GM12892 (cell line): Measurements from ENCODE around the gene RETREG1.

Experiments used
- DNase-seq: peaks from one replicate; pipeline ENCODE4 v3.0.0; 2011; ENCODE audit not compliant: insufficient read length
- FAIRE-seq: peaks from 2 replicates; lab custom pipeline; 2011; peaks lifted over from hg19 to GRCh38; lab: Jason Lieb, UNC
- POLR2A ChIP-seq: IDR thresholded peaks from 2 replicates; pipeline ENCODE4 v1.6.1; 2011; ENCODE audit warnings: low read depth, low read length, control low read depth
- POLR2AphosphoS5 ChIP-seq: IDR thresholded peaks from 2 replicates; pipeline ENCODE4 v1.6.1; 2011; ENCODE audit warnings: low read depth, low read length, control low read depth
- TAF1 ChIP-seq: IDR thresholded peaks from 2 replicates; pipeline ENCODE4 v1.6.1; 2011; ENCODE audit warnings: low read depth, mild to moderate bottlenecking, control low read depth, low read length, borderline replicate concordance

The RETREG1 gene

DNA sequence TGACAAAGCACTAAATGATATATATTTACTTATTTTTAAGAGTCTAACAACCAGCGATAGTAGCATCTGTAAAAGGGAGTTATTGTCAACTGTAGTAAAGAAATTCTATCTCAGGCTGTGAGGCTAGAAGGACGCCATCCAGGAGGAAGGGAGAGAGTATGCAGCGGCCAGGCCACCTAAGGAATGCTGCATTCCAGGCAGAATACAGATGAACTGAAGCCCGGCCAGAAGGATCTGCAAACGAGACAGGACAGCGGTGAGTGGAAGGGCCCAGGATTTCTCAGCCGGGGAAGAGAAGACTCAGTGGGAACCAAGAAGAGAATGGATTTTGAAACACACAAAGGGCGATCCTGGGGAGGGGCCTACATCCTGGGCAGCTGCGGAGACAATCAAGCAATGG, 7.4 kb downstream of the RETREG1 start:
- DNase-seq (no peak), FAIRE-seq (no peak)
- TF ChIP-seq POLR2A = no peak
- TF ChIP-seq TAF1 = no peak
- no peak for TF ChIP-seq POLR2AphosphoS5

DNA sequence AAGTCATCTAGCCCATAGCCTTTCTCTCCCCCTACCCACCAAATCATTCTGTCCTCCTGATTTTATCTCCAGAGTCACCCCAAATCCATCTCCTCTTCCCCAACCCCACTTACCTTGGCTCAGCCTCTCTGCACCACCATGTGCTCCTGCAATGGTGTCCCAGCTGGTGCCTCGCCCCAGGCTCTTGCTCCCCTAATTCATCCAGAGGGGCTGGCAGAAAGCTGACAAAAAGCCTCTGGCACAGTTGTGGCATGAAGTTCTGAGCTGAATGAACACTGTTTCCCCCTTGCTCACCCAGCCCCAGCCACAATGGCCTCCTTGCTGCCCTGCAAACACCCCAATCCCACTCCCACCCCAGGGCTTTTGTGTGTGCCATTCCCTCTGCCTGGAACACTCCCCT, 10.2 kb downstream of the RETREG1 start:
- TF ChIP-seq POLR2AphosphoS5 = no peak
- TF ChIP-seq POLR2A = no peak
- no peak for TF ChIP-seq TAF1
- no peak for FAIRE-seq
- DNase-seq = no peak

DNA sequence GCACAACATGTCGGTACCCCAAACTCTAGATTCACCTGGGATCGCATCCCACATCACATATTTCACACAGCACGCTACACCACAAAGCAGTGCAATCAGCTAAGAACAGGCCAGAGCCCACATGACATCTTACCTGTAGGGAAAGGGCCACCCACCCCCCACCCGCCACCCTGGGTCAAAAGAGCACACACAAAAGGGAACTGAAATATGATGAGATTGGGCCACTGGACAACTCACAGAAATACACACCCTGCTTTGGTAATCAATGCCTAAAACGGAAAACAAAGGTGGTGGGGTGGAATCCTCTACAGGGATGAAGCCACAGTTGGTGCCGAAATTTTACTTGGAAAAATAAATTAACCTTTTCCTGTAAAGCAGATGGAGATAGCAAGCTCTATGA, 13.1 kb downstream of the RETREG1 start:
- no peak for TF ChIP-seq POLR2A
- no peak for TF ChIP-seq POLR2AphosphoS5
- no peak for TF ChIP-seq TAF1
- no peak for DNase-seq

DNA sequence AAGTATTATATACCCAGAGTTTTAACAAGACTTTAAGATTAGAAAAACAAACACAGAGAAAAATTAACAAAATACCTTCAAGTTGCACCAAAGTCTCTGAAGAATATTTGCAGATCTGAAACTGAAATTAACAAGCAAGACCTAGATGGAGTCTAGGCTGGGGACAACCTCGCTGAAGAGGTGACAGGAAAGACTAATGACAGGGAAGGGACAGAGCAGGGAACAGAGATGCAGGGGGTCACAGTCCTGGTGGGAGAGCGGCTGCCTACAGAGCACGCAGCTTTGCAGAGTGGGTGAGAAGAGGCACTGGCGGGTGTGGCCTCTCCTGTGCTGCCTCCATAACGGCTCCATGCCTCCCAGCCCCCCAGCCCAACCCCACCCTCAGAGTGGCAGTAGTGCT, 13.5 kb downstream of the RETREG1 start:
- no peak for DNase-seq
- FAIRE-seq = no peak
- TF ChIP-seq POLR2AphosphoS5 (no peak), POLR2A (no peak), TAF1 (no peak)

More for the DNA sequence above, 13.1 kb downstream of the RETREG1 start:
- no peak for FAIRE-seq

GRCh38 chr5:16602182-16602581, 14.6 kb downstream of the RETREG1 start:
- TF ChIP-seq POLR2A (no peak), TAF1 (no peak), POLR2AphosphoS5 (no peak)
- FAIRE-seq (no peak), DNase-seq (no peak)

DNA sequence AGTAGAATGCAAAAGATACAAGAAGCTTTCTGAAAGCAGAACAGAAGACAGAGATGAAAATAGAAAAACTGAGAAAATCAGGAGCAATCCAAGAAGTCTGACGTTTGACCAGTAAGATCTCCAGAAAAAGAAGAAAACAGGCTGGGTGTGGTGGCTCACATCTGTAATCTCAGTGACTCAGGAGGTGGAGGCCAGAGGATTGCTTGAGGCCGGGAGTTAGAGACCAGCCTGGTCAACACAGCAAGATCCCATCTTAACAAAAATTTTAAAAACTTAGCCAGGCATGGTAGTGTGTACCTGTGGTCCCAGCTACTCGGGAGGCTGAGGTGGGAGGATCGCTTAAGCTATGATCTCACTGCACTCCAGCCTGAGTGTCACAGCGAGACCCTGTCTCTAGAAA, 15.9 kb downstream of the RETREG1 start:
- DNase-seq (no peak), FAIRE-seq (no peak)
- no peak for TF ChIP-seq POLR2AphosphoS5
- no peak for TF ChIP-seq POLR2A

DNA sequence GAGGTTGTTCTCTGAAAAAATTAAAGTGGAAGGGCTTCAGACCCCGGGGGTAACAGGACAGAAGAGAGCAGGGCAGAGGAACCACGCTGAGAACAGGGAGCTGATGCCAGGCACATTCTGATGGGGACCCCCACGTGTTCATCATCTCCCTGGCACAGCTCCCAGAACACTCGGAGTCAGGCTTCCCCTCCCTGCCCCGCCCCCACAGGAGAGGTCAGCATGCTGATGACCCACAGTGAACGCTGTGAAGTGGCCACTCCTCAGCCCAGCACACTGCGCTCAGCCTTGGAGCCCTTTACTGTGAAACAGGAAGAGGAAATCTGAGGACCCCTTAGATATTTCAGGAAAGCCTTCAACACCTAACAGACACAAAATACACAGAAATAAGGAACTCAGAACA, 16.4 kb downstream of the RETREG1 start:
- TF ChIP-seq TAF1 = no peak
- no peak for TF ChIP-seq POLR2A
- TF ChIP-seq POLR2AphosphoS5 = no peak
- DNase-seq (no peak), FAIRE-seq (no peak)

DNA sequence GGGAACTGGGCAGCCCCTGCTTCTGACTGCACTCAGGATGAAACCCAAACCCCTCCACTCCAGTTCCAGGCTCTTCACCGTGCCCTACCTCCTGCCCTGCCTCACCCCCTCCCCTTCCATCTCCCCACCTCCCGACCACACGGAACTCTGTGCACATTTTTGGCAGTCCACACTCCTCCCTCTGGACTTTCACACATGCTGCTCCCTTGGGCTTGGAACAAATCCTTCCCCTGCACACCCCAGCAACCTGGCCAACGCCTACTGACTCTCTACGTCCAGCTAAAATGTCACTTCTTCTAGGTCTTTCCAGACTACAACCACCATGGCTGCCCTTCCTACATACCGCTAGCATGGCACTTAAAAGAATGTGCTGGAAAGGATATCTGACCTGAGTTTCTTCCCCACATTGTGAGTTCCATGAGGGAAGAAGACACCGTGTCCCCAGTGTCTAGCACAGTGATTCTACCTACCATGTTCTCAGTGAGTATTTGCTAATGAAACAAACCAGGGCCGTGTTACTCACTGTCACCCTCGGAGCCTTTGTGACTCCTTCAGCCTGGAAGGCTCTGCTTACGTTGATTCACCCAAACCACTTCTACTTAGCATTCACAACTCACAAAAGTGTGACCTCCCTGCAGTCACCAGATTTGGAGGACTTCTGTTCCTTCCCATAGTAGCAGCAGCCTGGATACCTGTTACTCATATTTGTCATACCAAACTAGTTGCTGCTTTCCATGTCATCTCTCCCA, 18.7 kb downstream of the RETREG1 start:
- no peak for FAIRE-seq
- TF ChIP-seq POLR2A (no peak), TAF1 (no peak), POLR2AphosphoS5 (no peak)
- no peak for DNase-seq

GRCh38 chr5:16596581-16596940, 20.2 kb downstream of the RETREG1 start:
- TF ChIP-seq POLR2AphosphoS5 (no peak), POLR2A (no peak), TAF1 (no peak)
- FAIRE-seq = no peak
- DNase-seq = no peak

DNA sequence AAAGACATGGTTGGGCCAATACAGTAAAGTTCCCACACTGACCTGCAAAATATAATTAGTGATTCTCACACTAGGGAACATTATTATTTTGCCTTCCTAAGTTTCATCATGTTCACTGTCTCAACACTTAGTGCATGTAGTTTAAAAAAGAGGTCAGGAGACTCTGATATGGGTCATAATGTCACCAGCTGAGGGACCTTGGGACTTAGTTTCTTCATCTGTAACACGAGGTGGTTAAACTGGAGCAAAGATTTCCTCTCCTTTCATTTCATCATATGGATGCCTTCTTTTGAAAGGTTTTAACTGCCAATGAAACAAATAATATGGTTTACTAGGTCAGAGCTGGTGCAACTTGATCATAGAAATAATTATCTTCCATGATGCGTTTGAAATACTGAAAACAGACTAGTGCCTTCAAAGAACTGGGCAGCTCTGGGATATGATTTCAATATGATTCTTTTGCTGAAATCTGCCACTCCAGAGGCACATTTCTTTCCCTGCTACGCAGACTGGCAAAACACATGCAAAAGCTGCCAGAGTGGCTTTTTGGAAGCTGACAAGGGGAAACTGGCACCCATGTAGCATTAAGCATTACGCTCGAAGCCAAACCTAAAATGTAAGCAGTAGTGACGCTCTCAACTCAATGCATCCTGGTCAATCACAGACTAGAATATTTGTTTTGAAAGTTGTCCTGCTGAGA, 20.8 kb downstream of the RETREG1 start:
- no peak for DNase-seq
- no peak for FAIRE-seq
- TF ChIP-seq POLR2AphosphoS5 (no peak), POLR2A (no peak), TAF1 (no peak)

GRCh38 chr5:16593628-16594027, 23.2 kb downstream of the RETREG1 start:
- TF ChIP-seq TAF1 = no peak
- no peak for TF ChIP-seq POLR2AphosphoS5
- no peak for TF ChIP-seq POLR2A
- DNase-seq (no peak), FAIRE-seq (no peak)

GRCh38 chr5:16593013-16593412, 23.8 kb downstream of the RETREG1 start:
- no peak for TF ChIP-seq POLR2A
- no peak for TF ChIP-seq TAF1
- TF ChIP-seq POLR2AphosphoS5 = no peak
- DNase-seq (no peak), FAIRE-seq (no peak)

GRCh38 chr5:16592255-16592654, 24.5 kb downstream of the RETREG1 start:
- TF ChIP-seq POLR2A (no peak), TAF1 (no peak), POLR2AphosphoS5 (no peak)
- no peak for FAIRE-seq
- DNase-seq = no peak

DNA sequence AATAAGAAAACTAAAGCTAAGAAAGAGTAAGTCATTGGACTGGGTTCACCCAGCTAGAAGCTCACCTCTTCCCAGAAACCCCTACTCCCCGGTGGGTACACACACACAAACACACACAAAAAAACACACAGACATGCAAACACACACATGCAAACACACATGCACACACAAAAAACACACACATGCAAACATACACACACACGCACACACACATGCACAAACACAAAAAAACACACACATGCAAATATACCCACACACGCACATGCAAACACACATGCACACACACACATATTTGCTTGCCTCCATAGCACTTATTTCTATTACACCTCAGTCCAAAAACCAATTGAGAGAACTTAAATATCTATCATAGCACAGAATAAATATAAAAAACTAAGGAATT, 26.1 kb downstream of the RETREG1 start:
- DNase-seq (no peak), FAIRE-seq (no peak)
- TF ChIP-seq TAF1 (no peak), POLR2A (no peak), POLR2AphosphoS5 (no peak)
